ENCODE measurements around the gene COG5. TPM values are rescaled to one million over a fixed set of nuclear protein-coding genes. Genes with fewer than 3 reads are reported as not detected.

COG5 gene
- total RNA-seq, 1 experiment from 2014 or later = 38.5 TPM

- in situ Hi-C loops (cut with HindIII; ENCODE audit: low pct_unique_long_range_greater_than_20kb, low sequenced_read_pairs) = no loop called here
- no peak for DNase-seq (ENCODE audit: low read depth)
These were observed 180.5 kb downstream of the COG5 start for GRCh38 chr7:107383203-107383602.

GRCh38 chr7:107381453-107381852 lies 182.3 kb downstream of the COG5 start:
- no peak for DNase-seq (ENCODE audit: low read depth)
- in situ Hi-C loops (cut with HindIII; ENCODE audit: low pct_unique_long_range_greater_than_20kb, low sequenced_read_pairs) = no loop called here

GRCh38 chr7:107373354-107373753 lies 190.4 kb downstream of the COG5 start:
- DNase-seq (ENCODE audit: low read depth) = no peak
- in situ Hi-C loops (cut with HindIII; ENCODE audit: low pct_unique_long_range_greater_than_20kb, low sequenced_read_pairs) = no loop called here

- in situ Hi-C loops (cut with HindIII; ENCODE audit: low pct_unique_long_range_greater_than_20kb, low sequenced_read_pairs) = no loop called here
- DNase-seq (ENCODE audit: low read depth) = no peak
These were observed 191.4 kb downstream of the COG5 start for GRCh38 chr7:107372298-107372697.

DNA sequence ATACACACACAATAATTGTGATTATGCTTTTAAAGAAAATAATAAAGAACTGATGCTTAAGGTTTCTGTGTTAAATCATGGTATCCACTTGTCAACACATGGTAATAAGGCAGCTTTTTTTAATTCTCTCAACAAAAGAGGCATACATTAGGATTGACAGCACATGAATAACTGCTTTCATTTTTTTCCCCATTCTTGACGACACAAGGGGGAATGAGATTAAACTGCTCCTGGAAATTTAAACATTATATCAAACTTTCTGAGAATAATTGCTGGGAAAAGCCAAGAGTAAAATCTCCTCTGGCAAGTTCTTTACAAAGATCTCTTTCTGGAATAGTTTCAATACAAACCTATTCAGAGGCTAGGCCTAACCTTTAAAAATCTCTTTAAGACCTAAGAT lies 192.9 kb downstream of the COG5 start:
- DNase-seq (ENCODE audit: low read depth) = no peak
- in situ Hi-C loops (cut with HindIII; ENCODE audit: low pct_unique_long_range_greater_than_20kb, low sequenced_read_pairs) = no loop called here

- in situ Hi-C loops (cut with HindIII; ENCODE audit: low pct_unique_long_range_greater_than_20kb, low sequenced_read_pairs) = no loop called here
- DNase-seq (ENCODE audit: low read depth) = no peak
These were observed 198.9 kb downstream of the COG5 start for GRCh38 chr7:107364787-107365186.

GRCh38 chr7:107359520-107360316 lies 204.0 kb downstream of the COG5 start:
- in situ Hi-C loops (cut with HindIII; ENCODE audit: low pct_unique_long_range_greater_than_20kb, low sequenced_read_pairs) = no loop called here
- no peak for DNase-seq (ENCODE audit: low read depth)

DNA sequence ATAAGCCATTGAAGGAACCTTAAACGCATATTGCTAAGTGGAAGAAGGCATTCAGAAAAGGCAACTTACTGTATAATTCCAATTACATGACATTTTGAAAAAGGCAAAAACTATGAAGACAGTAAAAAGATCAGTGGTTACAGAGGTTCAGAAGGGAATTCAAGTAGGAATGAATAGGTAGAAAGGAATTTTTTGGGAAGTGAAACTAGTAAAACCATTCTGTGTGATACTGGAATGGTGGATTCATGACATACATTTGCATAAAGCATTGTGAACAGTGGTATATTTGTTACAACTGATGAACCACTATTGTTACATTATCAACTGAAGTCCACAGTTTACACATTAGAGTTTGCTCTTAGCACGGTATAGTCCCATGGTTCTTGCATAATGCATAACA lies 208.1 kb downstream of the COG5 start:
- no peak for DNase-seq (ENCODE audit: low read depth)
- in situ Hi-C loops (cut with HindIII; ENCODE audit: low pct_unique_long_range_greater_than_20kb, low sequenced_read_pairs) = no loop called here

DNA sequence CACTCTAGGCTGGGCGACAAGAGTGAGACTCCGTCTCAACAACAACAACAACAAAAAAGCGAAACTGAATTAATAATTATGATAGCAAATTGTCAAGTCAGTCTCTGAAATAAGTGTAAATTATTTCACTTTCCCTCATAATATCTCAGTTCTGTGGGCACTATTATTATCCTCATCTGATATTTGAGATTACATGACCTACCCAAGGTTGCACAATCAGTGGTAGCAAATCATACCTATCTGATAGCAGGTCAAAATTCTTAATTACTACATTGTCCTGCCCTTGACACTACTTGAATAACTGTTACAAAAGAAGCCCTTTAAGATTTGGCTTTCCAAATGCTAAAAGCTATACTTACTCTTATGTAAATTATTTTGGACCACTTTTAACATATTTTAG lies 209.1 kb downstream of the COG5 start:
- no peak for DNase-seq (ENCODE audit: low read depth)
- in situ Hi-C loops (cut with HindIII; ENCODE audit: low pct_unique_long_range_greater_than_20kb, low sequenced_read_pairs) = no loop called here

GRCh38 chr7:107353701-107354100 lies 210.0 kb downstream of the COG5 start:
- no peak for DNase-seq (ENCODE audit: low read depth)
- in situ Hi-C loops (cut with HindIII; ENCODE audit: low pct_unique_long_range_greater_than_20kb, low sequenced_read_pairs) = no loop called here

- in situ Hi-C loops (cut with HindIII; ENCODE audit: low pct_unique_long_range_greater_than_20kb, low sequenced_read_pairs) = no loop called here
- no peak for DNase-seq (ENCODE audit: low read depth)
These were observed 217.8 kb downstream of the COG5 start for GRCh38 chr7:107345898-107346297.

GRCh38 chr7:107344799-107345198 lies 218.9 kb downstream of the COG5 start:
- DNase-seq (ENCODE audit: low read depth) = no peak
- in situ Hi-C loops (cut with HindIII; ENCODE audit: low pct_unique_long_range_greater_than_20kb, low sequenced_read_pairs) = no loop called here

DNA sequence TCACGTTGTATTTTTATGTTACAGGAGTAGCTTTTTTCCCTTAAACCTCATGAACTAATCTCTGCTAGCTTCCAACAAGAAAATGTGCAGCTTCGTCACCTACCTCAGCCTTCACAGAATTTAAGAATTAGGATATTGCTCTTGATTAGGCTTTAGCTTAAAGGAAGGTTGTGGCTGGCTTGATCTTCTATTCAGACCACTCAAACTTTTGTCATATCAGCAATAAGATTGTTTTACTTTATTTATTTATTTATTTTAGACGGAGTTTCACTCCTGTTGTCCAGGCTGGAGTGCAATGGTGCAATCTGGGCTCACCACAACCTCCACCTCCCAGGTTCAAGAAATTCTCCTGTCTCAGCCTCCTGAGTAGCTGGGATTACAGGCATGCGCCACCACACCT lies 219.4 kb downstream of the COG5 start:
- DNase-seq (ENCODE audit: low read depth) = no peak
- in situ Hi-C loops (cut with HindIII; ENCODE audit: low pct_unique_long_range_greater_than_20kb, low sequenced_read_pairs) = no loop called here

GRCh38 chr7:107338080-107338479 lies 225.6 kb downstream of the COG5 start:
- in situ Hi-C loops (cut with HindIII; ENCODE audit: low pct_unique_long_range_greater_than_20kb, low sequenced_read_pairs) = no loop called here
- no peak for DNase-seq (ENCODE audit: low read depth)

DNA sequence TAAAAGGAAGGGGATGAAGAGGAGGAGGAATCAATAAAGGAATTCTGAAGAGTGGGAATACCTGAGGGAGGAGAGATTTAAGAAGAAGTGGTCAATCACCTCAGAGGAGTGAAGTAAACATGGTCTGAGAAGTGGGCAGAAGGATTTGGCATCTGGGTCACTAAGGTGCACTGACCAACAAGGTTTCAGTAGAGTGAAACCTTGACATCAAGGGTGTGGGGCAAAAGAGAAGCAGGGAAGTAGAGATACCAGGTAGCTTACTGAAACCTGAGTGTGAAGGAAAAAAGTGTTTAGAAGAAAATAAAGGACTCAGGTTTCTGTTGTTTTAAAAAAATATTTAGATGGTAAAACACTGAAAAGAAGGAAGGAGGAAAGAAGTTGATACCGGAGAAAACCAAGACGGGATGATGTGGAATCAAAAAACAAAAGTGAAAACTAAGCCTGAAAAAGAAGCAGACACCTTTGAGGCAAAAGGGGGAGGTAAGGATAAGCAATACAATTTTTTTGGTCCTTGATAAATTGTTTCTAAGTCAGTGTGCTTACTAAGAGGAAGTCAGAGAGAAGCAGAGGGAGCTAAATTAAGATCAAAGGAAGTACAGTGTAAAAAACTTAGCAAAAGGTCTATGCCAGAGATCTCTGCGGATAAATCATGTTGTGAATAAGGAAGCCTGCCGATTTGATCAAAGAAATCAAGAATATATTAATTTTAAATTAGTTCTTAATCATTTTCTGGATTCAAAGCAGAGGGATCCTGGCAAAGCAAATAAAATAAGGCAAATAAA lies 231.0 kb downstream of the COG5 start:
- no peak for DNase-seq (ENCODE audit: low read depth)
- in situ Hi-C loops (cut with HindIII; ENCODE audit: low pct_unique_long_range_greater_than_20kb, low sequenced_read_pairs) = no loop called here

DNA sequence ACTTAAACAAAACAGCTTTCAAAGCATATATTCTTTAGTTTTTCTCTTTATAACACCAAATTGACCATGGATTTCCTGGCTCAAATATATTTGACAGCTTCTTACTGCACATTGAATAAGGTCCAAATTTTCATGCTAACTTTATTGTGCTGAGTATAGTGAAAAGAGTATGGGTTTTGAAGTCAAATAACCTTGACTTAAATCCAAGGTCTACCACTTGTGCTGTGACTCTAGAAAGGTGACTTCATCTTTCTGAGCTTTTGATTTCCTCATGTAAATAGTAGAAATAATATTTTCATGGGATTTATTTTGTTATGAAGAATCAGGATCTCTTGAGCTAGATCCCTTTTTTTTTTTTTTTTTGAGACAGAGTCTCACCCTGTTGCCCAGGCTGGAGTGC lies 233.2 kb downstream of the COG5 start:
- in situ Hi-C loops (cut with HindIII; ENCODE audit: low pct_unique_long_range_greater_than_20kb, low sequenced_read_pairs) = no loop called here
- DNase-seq (ENCODE audit: low read depth) = no peak

- in situ Hi-C loops (cut with HindIII; ENCODE audit: low pct_unique_long_range_greater_than_20kb, low sequenced_read_pairs) = no loop called here
- peak; percentile 29 for DNase-seq (ENCODE audit: low read depth)
These were observed 235.6 kb downstream of the COG5 start for GRCh38 chr7:107327986-107328569.

- in situ Hi-C loops (cut with HindIII; ENCODE audit: low pct_unique_long_range_greater_than_20kb, low sequenced_read_pairs) = no loop called here
- DNase-seq (ENCODE audit: low read depth) = no peak
These were observed 237.7 kb downstream of the COG5 start for GRCh38 chr7:107326061-107326460.

GRCh38 chr7:107322015-107322414 lies 241.7 kb downstream of the COG5 start:
- DNase-seq (ENCODE audit: low read depth) = no peak
- in situ Hi-C loops (cut with HindIII; ENCODE audit: low pct_unique_long_range_greater_than_20kb, low sequenced_read_pairs) = no loop called here
